SK-N-SH treated with all-trans-retinoic acid at 6 μM for 48 hours (cell line): ENCODE data around the gene CAPN13.

ENCODE experiments used
- CSRNP3 ChIP-seq: fragments of 250-450 bp; sonication (Bioruptor Pico); IDR thresholded peaks from 2 replicates; pipeline ENCODE4 v1.5.1; 2021; ENCODE audit warnings: mild to moderate bottlenecking, moderate library complexity
- PATZ1 ChIP-seq: fragments of 250-450 bp; sonication (Bioruptor Pico); IDR thresholded peaks from 2 replicates; pipeline ENCODE4 v1.8.0; 2020; ENCODE audit warnings: mild to moderate bottlenecking, moderate library complexity, borderline replicate concordance
- RARB ChIP-seq: fragments of 250-450 bp; sonication (Bioruptor Pico); IDR thresholded peaks from 2 replicates; pipeline ENCODE4 v1.8.0; 2021; ENCODE audit warnings: mild to moderate bottlenecking, moderate library complexity
- SNAI2 ChIP-seq: fragments of 250-450 bp; sonication (Bioruptor Pico); IDR thresholded peaks from 2 replicates; pipeline ENCODE4 v1.5.0; 2020; ENCODE audit warnings: mild to moderate bottlenecking, moderate library complexity

DNA sequence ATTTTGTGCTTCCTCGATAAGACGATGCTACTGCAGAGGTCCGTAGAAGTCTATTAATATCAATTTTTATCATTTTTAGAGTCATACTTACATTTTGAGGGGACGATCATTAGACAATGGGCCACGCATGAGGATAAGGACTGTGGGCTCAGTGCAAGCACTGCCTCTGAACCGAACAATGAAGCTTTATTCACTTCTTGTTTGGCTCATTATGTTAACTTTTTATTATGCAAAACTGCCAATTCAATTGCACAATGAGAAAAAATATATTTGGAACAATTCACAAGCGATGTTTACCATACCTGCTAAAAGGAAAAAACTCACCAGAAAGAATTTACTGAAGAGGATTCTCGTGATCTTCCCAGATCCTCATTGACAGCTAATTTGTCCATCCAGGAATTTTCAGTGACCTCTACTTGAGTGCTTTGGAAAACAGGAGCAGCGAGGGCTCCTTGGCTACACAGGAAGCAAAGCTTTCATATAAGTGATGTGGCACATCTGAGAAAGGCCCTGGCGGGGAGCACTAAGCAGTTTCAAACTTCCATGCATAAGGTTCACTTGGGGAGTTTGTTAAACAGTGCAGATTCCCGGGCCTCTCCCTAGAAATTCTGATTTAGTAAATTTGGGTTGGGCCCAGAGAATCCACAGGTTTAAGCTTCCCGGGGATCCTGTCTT is 13.3 kb upstream of the CAPN13 start:
- TF ChIP-seq SNAI2 (CRISPR knock-in tag), result no peak
- no peak for TF ChIP-seq CSRNP3 (CRISPR knock-in tag)
- TF ChIP-seq RARB, result no peak
- no peak for TF ChIP-seq PATZ1 (CRISPR knock-in tag)
